GM12878 (cell line): ENCODE data around the gene IL16. TPM values are rescaled to one million over a fixed set of nuclear protein-coding genes. Genes with fewer than 3 reads are reported as not detected.
A peak's percentile ranks its signal among the peaks of the same experiment; 100 is the strongest.

ENCODE experiments used
- ATAC-seq: fragments of 200-7000 bp; cut with Tn5 transposase; 3 replicates; pipeline ENCODE4 v1.9.1; 2020; ENCODE audit warnings: mild to moderate bottlenecking, moderate library complexity
- BruUV-seq: library from RNA; stranded (reverse); fragments of 400-500 nt; replicated peaks from 2 replicates; lab custom pipeline; 2021; lab: Mats Ljungman, UMichigan
- CTCF ChIA-PET: fragments of 300-600 bp; sonication (Branson Sonifier 250); formaldehyde crosslinking; extraction: SDS; loops from one replicate; lab custom pipeline; 2021; ENCODE audit warnings: inconsistent platforms; lab: Yijun Ruan, JAX
- POLR2A ChIA-PET: fragments of 350-600 bp; formaldehyde crosslinking; extraction: SDS; loops from one replicate; lab custom pipeline; 2021; ENCODE audit warnings: inconsistent platforms; lab: Charles Lee
- RAD21 ChIA-PET: fragments of 300-600 bp; sonication (Branson Sonifier 250); formaldehyde crosslinking; loops from one replicate; lab custom pipeline; 2023; ENCODE audit warnings: antibody characterized with exemption; ENCODE audit not compliant: unreplicated experiment; lab: Charles Lee
- SMC1A ChIA-PET: fragments of 300-600 bp; sonication (Branson Sonifier 250); formaldehyde crosslinking; loops from one replicate; lab custom pipeline; 2023; ENCODE audit not compliant: unreplicated experiment, uncharacterized antibody; lab: Charles Lee
- DNase-seq: peaks from one replicate; pipeline ENCODE4 v3.0.0-alpha.2; 2011; ENCODE audit warnings: low read depth, low spot score
- FAIRE-seq: peaks from 3 replicates; lab custom pipeline; 2011; peaks lifted over from hg19 to GRCh38; lab: Jason Lieb, UNC
- H2AFZ ChIP-seq: 2 replicates; pipeline ENCODE4 v1.6.0; 2011; ENCODE audit warnings: low read depth, low read length, control low read depth; ENCODE audit not compliant: control insufficient read depth
- H3K27ac ChIP-seq: 2 replicates; pipeline ENCODE4 v1.5.1; 2011; ENCODE audit warnings: control low read depth; ENCODE audit not compliant: control insufficient read depth, insufficient read depth
- H3K27me3 ChIP-seq, 2 experiments: replicated peaks in 1 of 2; 2 replicates each; pipeline versions ENCODE4 v1.6.0 to v1.6.1; 2011; ENCODE audit warnings: low read length in 1 of 2; ENCODE audit not compliant: control insufficient read depth in 2 of 2, insufficient read depth in 2 of 2
- H3K36me3 ChIP-seq, 2 experiments: 2 replicates each; pipeline ENCODE4 v1.5.1; 2011; ENCODE audit warnings: low read length in 1 of 2; ENCODE audit not compliant: control insufficient read depth in 2 of 2, insufficient read depth in 2 of 2
- H3K4me1 ChIP-seq: 2 replicates; pipeline ENCODE4 v1.6.1; 2011; ENCODE audit warnings: mild to moderate bottlenecking, low read length, moderate library complexity, mixed read lengths; ENCODE audit not compliant: control insufficient read depth, insufficient read depth
- H3K4me2 ChIP-seq: 2 replicates; pipeline ENCODE4 v1.6.0; 2011; ENCODE audit warnings: control low read depth; ENCODE audit not compliant: control insufficient read depth, insufficient read depth
- H3K4me3 ChIP-seq: fragments of 200-600 bp; sonication (generic); 2 replicates; pipeline ENCODE4 v1.5.1; 2016
- H3K79me2 ChIP-seq: 2 replicates; pipeline ENCODE4 v1.6.0; 2011; ENCODE audit warnings: low read length; ENCODE audit not compliant: control insufficient read depth, insufficient read depth
- H3K9ac ChIP-seq: 2 replicates; pipeline ENCODE4 v1.8.0; 2011; ENCODE audit warnings: low read length, control low read depth, mixed read lengths; ENCODE audit not compliant: control insufficient read depth, insufficient read depth
- H3K9me3 ChIP-seq: replicated peaks from 3 replicates; pipeline ENCODE4 v1.5.1; 2011; ENCODE audit warnings: mild to moderate bottlenecking, low read length; ENCODE audit not compliant: control insufficient read depth, insufficient read depth
- H4K20me1 ChIP-seq: 2 replicates; pipeline ENCODE4 v1.6.0; 2011; ENCODE audit not compliant: control insufficient read depth, insufficient read depth
- BCL11A ChIP-seq: IDR thresholded peaks from 2 replicates; pipeline ENCODE4 v1.6.1; 2011; ENCODE audit warnings: low read depth, low read length
- BRCA1 ChIP-seq: IDR thresholded peaks from 2 replicates; pipeline ENCODE4 v1.6.1; 2011; ENCODE audit warnings: low read depth, low read length, improper control_type of control experiment
- CHD2 ChIP-seq: IDR thresholded peaks from 2 replicates; pipeline ENCODE4 v1.6.1; 2011; ENCODE audit warnings: low read depth, low read length, improper control_type of control experiment, borderline replicate concordance
- GATAD2B ChIP-seq: fragments of 450-650 bp; conservative IDR thresholded peaks from 2 replicates; pipeline ENCODE4 v1.6.1; 2017; ENCODE audit warnings: low read depth, mild to moderate bottlenecking, moderate library complexity
- IKZF1 ChIP-seq: fragments of 450-650 bp; conservative IDR thresholded peaks from 2 replicates; pipeline ENCODE4 v1.6.1; 2017; ENCODE audit warnings: antibody characterized with exemption, mild to moderate bottlenecking
- KAT2A ChIP-seq: conservative IDR thresholded peaks from 2 replicates; pipeline ENCODE4 v1.6.1; 2011; ENCODE audit warnings: low read depth, low read length; ENCODE audit not compliant: control insufficient read depth
- PAX8 ChIP-seq: fragments of 450-650 bp; IDR thresholded peaks from 2 replicates; pipeline ENCODE4 v1.6.1; 2017; ENCODE audit warnings: mild to moderate bottlenecking, moderate library complexity
- POLR2AphosphoS2 ChIP-seq: IDR thresholded peaks from 2 replicates; pipeline ENCODE4 v1.6.1; 2011; ENCODE audit warnings: low read depth, mild to moderate bottlenecking, low read length, improper control_type of control experiment, moderate library complexity
- RCOR1 ChIP-seq: conservative IDR thresholded peaks from 2 replicates; pipeline ENCODE4 v1.6.1; 2012; ENCODE audit warnings: low read depth, low read length, improper control_type of control experiment
- TCF7 ChIP-seq: IDR thresholded peaks from 2 replicates; pipeline ENCODE4 v1.6.1; 2014; ENCODE audit warnings: antibody characterized with exemption, borderline replicate concordance
- WGBS: methylation state at CpG from one replicate; pipeline ENCODE4 v1.1.6; 2016; ENCODE audit warnings: low lambda C conversion rate; ENCODE audit not compliant: insufficient replicate concordance, insufficient coverage; ENCODE audit errors: missing lambda C conversion rate; 5-methylcytosine and 5-hydroxymethylcytosine counted together
- in situ Hi-C: fragments of 300-500 bp; cut with MboI; formaldehyde crosslinking; loops from 9 replicates; pipeline ENCODE4 v1.14.3; 2018; ENCODE audit warnings: mixed read lengths
- intact Hi-C: fragments of 100-400 bp; cut with micrococcal nuclease; formaldehyde crosslinking; loops from one replicate; pipeline ENCODE4 v1.14.2; 2022; ENCODE audit not compliant: unreplicated experiment
- polyA plus RNA-seq, 11 experiments: library from polyadenylated mRNA; depleted of rRNA in 4 of 11; unstranded in 6 of 11; stranded (reverse) in 5 of 11; fragments of >200 nt; fragmentation: Nextera tagmentation in 4 of 11; fragmentation: Illumina TruSeq in 1 of 11; extraction: Ambion mirVana in 4 of 11; extraction: Trizol in 1 of 11; gene quantifications; 1 replicate in 1 of 11; 2 replicates in 10 of 11; pipeline versions ENCODE4 v1.2.1 to v1.2.3, GENCODE V29; 2011 to 2016; ENCODE audit warnings: inconsistent platforms in 2 of 11, missing spikeins in 2 of 11, low read depth in 1 of 11
- total RNA-seq, 4 experiments: library from RNA; depleted of rRNA in 3 of 4; stranded (reverse); fragments of >200 nt in 3 of 4; fragmentation: Illumina TruSeq in 1 of 4; extraction: Trizol in 1 of 4; gene quantifications; 2 replicates each; pipeline versions ENCODE4 v1.2.1 to v1.2.3, GENCODE V29; 2013 to 2021
- TF ChIP-seq, protein P1 (sequence below): fragments of 450-650 bp; IDR thresholded peaks from 2 replicates; pipeline ENCODE4 v1.6.1; 2018; ENCODE audit warnings: mild to moderate bottlenecking, low read depth, moderate library complexity; ENCODE audit not compliant: partially characterized antibody
- TF ChIP-seq, protein P2 (sequence below): IDR thresholded peaks from 2 replicates; pipeline ENCODE4 v1.6.1; 2012; ENCODE audit warnings: mild to moderate bottlenecking, low read depth, low read length

The IL16 gene
- total and polyA plus RNA-seq, 10 of the 15 experiments (the other 5 are each of a cell fraction or from before 2014, with no cell fraction given) = 21.7 to 206 (median 44.5) TPM

DNA sequence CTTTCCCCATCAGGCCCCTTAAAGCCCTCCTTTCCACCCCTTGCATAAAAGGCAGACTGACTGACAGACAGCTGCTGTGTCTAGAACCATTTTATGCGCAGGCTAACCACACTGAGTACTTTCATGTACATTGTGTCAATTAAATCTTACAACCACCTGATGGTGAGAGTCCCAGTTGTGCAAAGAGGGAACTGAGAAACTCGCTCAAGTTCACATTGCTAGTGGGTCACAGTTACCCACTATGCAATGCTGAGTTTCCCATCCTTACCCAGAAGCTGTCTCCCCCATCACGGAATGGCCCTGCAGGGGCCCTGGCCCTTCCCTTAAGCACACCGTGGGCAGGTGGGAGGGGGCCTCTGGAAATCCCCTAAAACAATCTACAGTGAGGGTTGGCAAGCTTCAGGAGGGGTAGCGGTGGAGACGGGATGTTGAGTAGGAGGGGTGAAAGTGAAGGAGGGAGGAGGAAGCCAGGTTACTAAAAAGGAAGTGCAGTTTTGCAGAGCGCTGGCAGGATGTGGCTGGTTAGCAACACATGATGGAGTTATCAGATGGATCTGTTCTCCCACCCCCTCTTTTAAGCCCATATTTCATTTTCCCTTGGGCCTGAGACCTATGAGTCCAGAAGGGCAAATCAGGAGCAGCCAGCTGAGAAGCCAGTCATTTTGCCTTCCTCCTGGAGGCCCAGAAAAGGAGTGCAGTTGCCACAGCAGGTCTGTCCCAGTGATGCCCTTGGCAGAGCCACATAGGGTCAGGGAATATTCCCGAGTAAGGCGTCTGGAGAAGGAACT, 97.2 kb downstream of the IL16 start:
- H3K4me1 ChIP-seq = peaks cover 64% of the 10 kb centered on the region
- WGBS = under 1% methylated on average over 9 of the region's 9 CpGs
- peak overlapping the region; percentile 70 for H3K4me3 ChIP-seq
- no peaks in the 10 kb centered on the region for H3K27me3 ChIP-seq
- H4K20me1 ChIP-seq = no peaks in the 10 kb centered on the region
- peak overlapping the region; percentile 99 for H3K27ac ChIP-seq
- peak overlapping the region; percentile 100 for H3K4me2 ChIP-seq
- H2AFZ ChIP-seq = peak overlapping the region; percentile 29
- ChIA-PET RAD21 (interaction anchor here (0.7 to 8.4 kb wide), 11 partner anchors 10 to 107 kb away, joined by 3 to 83 read pairs (median 8); partner anchors contain the start of gene STARD5), POLR2A (interaction anchor here (0.6 to 5.3 kb wide), 8 partner anchors 8 to 293 kb away, joined by 3 to 103 read pairs (median 10); partner anchors contain the start of gene STARD5), SMC1A (interaction anchor here (0.7 to 9.6 kb wide), 12 partner anchors 9 to 281 kb away, joined by 3 to 109 read pairs (median 15); no protein-coding TSS in a partner anchor), CTCF (interaction anchor here (0.9 to 6.6 kb wide), 12 partner anchors 9 to 105 kb away, joined by 3 to 66 read pairs (median 6); partner anchors contain the start of gene STARD5)
- intact Hi-C loops (loop anchor here (1.0 to 10.0 kb wide), 5 partner anchors 19 to 751 kb away; partner anchors contain the start of genes MEX3B, STARD5 and TLNRD1), in situ Hi-C loops (loop anchor here (10.0 to 25.0 kb wide), 5 partner anchors 299 to 1918 kb away; partner anchors contain the start of genes HDGFL3 and RPS17)
- peak overlapping the region; percentile 92 for H3K9ac ChIP-seq
- H3K36me3 ChIP-seq = no peaks in the 10 kb centered on the region
- BruUV-seq = no TSS peak
- H3K9me3 ChIP-seq = no peaks in the 10 kb centered on the region
- H3K79me2 ChIP-seq = peaks cover 53% of the 10 kb centered on the region
- FAIRE-seq = peak; percentile 89
- peak; percentile 98 for DNase-seq
- peak; percentile 72 for ATAC-seq
- peak; percentile 96 for TF ChIP-seq IKZF1
- TF ChIP-seq TCF7 = no peak
- TF ChIP-seq CHD2 = peak; percentile 70; the same call in 1 of the 2 replicates
- no peak for TF ChIP-seq POLR2AphosphoS2
- peak; percentile 86 for TF ChIP-seq BCL11A
- peak; percentile 95; the same call in 1 of the 2 replicates for TF ChIP-seq RCOR1
- peak; percentile 99 for TF ChIP-seq GATAD2B
- TF ChIP-seq, protein P1, sequence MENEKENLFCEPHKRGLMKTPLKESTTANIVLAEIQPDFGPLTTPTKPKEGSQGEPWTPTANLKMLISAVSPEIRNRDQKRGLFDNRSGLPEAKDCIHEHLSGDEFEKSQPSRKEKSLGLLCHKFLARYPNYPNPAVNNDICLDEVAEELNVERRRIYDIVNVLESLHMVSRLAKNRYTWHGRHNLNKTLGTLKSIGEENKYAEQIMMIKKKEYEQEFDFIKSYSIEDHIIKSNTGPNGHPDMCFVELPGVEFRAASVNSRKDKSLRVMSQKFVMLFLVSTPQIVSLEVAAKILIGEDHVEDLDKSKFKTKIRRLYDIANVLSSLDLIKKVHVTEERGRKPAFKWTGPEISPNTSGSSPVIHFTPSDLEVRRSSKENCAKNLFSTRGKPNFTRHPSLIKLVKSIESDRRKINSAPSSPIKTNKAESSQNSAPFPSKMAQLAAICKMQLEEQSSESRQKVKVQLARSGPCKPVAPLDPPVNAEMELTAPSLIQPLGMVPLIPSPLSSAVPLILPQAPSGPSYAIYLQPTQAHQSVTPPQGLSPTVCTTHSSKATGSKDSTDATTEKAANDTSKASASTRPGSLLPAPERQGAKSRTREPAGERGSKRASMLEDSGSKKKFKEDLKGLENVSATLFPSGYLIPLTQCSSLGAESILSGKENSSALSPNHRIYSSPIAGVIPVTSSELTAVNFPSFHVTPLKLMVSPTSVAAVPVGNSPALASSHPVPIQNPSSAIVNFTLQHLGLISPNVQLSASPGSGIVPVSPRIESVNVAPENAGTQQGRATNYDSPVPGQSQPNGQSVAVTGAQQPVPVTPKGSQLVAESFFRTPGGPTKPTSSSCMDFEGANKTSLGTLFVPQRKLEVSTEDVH = no peak
- no peak for TF ChIP-seq PAX8
- TF ChIP-seq, protein P2, sequence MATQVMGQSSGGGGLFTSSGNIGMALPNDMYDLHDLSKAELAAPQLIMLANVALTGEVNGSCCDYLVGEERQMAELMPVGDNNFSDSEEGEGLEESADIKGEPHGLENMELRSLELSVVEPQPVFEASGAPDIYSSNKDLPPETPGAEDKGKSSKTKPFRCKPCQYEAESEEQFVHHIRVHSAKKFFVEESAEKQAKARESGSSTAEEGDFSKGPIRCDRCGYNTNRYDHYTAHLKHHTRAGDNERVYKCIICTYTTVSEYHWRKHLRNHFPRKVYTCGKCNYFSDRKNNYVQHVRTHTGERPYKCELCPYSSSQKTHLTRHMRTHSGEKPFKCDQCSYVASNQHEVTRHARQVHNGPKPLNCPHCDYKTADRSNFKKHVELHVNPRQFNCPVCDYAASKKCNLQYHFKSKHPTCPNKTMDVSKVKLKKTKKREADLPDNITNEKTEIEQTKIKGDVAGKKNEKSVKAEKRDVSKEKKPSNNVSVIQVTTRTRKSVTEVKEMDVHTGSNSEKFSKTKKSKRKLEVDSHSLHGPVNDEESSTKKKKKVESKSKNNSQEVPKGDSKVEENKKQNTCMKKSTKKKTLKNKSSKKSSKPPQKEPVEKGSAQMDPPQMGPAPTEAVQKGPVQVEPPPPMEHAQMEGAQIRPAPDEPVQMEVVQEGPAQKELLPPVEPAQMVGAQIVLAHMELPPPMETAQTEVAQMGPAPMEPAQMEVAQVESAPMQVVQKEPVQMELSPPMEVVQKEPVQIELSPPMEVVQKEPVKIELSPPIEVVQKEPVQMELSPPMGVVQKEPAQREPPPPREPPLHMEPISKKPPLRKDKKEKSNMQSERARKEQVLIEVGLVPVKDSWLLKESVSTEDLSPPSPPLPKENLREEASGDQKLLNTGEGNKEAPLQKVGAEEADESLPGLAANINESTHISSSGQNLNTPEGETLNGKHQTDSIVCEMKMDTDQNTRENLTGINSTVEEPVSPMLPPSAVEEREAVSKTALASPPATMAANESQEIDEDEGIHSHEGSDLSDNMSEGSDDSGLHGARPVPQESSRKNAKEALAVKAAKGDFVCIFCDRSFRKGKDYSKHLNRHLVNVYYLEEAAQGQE = 0 out of 2 replicates have a peak, but pooled peaks have one; percentile 29
- TF ChIP-seq BRCA1 = 0 out of 2 replicates have a peak, but pooled peaks have one; percentile 9
- TF ChIP-seq KAT2A = no peak
